Activated effector memory CD4-positive, alpha-beta T cell treated with anti-CD3 and anti-CD28 coated beads, Interleukin-2, amount 50 U/mL, for 16 hours (primary cell): ENCODE measurements around the gene PALM.
"Not testable (repeated sequence)": the region's sequence is repeated elsewhere in the genome, so short reads cannot be mapped to it uniquely, and the experiment has no call there.

Experiments used
- DNase-seq: peaks from one replicate; pipeline ENCODE4 v3.0.0-alpha.2; 2020

The PALM gene

DNA sequence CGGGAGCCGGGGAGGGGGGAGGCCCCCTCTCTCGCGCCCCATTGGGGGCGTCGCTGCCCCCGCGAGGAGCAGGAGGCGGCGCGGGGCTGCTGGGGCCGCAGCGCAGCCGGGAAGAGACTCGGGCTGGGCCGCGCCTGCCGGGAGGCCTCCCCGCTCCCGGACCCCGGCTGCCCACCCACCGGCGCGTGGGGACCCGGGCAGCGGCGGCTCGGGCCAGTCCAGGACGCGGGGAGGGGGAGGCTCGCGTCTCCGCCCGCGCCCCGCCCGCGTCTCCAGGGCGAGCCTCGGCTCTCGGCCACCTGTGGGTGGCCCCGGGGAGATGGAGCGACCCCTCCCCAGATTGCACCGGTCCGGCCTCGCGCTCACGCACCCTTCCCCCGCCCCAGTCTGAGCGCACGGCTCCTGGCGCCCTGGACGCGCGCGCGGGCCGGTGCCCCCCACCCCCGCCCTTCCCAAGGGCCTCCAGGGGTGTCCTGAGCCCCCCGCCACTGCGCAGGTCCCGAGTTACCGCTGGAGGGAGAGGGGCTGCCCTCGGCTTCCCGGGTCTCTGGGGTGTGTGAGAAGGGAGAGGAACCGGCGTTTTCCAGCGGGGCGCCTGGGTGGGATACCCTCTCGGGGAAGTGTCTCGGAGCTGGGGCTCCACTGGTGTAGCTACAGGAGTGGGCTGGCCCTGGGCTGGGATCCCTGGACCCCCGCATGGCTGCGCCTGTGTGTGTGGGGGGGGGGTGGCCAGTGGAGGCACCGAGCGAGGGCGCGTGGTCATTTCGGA is 645 bp downstream of the PALM start:
- no peak for DNase-seq

DNA sequence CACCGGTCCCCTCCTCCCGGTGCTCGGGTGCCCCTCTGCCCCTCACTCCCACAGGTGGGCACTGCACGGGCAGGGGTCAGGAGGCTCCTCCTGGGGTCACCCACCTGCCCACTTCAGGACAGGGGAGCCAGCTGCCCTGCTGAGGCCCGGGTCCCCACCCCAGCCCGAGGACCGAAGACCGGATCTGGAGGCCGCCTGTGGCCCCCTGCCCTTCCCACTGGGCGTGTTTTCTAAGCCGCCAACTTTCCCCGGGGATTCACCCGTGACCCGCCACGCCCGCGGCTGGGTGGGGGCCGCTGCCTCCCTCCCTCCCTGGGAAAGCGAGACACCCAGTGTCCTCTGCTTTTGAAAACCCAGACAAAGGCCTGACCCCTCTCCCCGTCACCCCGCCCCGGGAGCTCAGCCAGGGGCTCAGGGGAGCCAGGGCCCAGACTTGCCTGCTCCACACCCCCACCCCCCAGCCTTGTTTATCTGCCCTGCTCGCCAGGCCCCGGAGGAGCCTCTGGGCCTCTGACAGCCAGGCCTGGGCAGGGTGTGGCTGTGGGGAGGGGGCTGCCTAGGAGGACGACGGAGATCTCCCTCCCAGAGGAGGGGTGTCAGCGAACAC is 1.3 kb downstream of the PALM start:
- no peak for DNase-seq

DNA sequence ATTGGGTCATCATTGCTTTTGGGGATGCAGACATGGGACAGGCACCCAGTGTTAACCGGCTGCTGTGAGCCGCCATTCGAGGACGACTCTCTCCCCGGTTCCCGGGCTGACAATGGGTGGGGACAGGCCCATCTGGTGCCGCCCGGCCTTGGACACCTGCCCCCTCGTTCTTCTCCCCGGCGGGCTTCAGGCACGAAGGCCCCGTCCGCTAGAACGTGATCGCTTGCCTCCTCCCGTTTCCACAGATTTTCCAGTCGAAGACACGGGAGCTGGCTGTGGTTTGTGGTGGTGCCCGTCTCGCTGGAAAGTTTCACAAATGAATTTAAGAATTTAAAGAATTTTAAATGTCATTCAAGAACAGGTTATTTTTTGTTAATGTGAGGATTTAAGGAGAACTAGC is 2.0 kb downstream of the PALM start:
- DNase-seq, result no peak

DNA sequence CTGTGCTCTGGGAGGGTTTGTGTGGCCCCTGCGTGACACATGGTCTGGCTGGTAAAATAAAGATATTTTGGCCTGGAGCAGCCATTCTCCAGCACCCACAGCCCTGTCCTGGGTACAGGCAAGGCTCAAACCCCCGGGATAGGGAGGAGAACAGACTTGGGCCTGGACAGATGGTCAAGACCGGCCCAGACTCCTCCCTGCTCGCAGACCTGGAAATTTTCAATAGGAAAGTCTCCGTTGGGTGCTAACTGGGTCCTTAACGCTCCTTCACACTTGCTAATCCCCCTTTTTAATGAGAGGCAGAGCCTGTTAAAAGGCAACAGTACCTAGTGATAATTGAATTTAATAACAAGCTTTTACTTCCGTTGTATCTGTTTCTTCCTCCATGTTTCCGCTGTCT is 2.5 kb downstream of the PALM start:
- no peak for DNase-seq

DNA sequence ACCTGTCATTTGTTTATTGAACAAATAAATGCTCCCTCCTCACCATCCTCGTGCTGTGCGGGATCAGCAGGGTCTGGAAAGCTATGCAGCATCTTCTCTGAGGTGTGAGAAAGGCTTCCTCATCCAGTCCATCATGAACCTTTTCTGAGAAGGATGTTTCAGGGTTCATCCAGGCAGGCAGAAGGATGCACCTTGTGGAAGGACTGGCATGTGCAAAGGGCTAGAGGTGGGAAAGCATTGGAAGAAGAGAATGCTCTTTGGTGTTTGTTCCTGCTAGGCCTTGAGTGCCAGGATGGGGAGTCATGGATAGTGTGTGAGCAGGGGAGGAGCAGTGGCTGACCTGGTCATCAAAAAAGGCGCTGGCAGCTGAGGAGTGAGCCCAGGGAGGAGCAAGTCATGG is 6.6 kb downstream of the PALM start:
- no peak for DNase-seq

DNA sequence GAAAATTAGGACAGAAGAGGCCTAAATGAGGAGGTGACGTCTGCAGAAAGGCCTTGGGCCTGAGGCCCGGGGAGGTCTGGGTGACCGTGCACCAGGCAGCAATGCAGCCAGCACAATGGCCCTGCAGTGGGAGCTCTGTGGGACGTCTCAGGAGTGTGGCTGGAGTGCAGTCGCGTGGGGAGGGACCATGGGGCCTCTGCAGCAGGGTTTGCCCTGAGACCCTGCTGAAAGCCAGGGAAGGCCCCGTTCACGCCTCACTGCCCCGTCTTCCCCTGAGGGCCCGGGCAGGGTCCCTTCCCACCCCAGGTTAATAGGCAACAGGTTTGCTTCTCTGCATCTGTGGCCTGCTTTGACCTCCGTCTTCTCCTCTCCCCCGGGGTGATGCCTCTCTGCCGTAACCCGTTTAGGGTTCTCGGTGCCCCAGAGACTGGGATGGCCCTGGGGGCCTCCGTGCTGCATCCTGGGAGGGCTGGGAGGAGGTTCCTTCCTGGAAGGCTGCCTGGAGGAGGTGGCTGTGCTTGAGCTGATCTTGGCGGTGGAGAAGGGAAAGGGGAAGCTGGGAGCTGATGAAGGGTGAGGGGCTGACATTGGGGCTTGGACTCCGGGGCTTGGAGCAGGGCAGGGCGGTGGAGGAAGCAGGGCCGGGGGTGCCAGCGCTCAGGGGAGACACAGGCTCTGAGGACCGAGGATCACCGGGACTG is 9.7 kb downstream of the PALM start:
- no peak for DNase-seq

DNA sequence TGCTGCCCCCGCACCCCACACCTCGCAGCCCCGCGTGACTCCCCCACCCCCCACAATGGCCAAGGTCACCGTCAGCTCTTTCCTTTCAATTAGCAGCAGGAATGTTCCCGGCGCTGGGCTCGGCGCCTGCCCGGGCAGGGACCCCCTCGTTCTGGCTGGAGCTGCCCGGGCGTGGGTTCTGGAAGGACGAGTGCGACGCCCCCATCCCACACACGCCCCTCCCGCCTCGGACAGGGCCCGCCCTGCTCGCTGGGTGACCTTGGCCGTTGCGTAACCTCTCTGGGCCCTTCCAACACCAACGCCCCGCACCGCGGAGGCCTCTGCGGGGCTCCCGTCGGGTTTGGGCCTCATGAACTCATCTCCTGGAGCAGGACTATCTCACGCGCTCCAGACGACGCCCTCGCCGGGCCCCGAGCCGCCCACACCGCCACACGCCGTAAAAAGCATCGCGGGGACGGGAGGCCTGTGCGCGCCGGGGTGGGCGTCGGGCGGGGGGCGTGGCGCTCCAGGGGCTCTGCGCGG is 10.3 kb downstream of the PALM start:
- DNase-seq, result no peak

DNA sequence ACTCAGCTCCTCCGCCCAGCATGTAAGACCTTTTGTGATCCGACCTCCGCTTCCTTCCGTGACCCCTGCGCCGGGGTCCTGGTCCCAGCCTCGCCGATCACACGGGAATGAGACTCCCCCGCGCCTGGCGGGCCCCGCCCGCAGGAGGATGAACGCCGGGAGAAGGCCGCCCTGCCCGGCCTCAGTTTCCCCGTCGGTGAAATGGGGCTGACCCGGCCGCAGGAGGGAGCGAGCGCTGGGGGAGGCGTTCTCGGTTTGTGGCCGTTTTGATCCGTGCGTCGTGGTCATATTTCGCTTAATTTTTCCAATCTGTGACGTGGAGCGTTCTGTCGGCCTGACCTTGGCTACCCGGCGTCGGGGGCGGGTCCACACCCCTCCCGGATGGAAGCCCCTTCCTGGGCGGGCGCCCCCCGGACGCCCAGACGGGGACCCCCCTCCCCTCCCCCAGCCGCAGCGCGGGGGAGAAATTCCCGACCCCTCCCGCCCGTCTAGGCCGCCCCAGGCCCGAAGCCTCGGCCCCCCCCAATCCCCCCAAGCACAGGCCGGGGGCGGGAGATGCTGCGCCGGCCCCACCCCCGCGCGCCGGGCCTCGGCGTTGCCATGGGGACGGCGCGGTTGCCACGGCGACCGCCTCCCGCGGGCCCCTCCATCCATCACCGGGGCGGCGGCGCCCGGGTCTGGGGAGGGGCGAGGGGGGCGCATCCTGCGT is 11.1 kb downstream of the PALM start:
- no peak for DNase-seq

DNA sequence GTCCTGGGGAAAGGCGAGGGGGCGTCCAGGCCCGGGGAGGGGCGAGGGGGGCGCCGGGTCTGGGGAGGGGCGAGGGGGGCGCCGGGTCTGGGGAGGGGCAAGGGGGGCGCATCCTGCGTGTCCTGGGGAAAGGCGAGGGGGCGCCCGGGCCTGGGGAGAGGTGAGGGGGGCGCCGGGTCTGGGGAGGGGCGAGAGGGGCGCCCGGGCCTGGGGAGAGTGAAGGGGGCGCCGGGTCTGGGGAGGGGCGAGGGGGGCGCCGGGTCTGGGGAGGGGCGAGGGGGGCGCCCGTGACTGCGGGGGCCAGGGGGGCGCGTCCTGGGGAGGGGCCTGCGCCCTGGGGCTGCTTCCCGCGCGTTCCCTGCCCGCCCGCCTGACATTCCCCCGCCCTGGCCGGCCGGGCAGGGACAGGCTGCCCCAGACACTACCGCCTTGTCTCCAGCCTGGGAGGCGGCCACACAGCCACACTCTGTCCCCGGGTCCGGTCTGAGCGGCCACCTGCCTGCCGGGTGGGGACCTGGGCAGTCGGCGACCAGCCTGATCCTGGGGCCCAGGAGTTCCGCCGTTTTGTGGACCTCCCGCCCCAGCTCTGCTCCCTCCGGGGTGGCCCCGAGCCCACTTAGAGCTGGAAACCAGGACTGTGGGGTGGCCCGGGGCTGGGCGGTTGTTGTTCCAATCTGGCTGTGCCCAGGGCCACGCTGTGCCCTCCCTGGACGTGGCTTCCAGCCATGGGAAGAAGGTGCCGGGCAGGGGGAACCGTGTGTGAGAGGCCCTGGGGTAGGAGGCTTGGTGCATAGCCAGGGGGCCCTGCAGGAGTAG is 11.8 kb downstream of the PALM start:
- no peak for DNase-seq

DNA sequence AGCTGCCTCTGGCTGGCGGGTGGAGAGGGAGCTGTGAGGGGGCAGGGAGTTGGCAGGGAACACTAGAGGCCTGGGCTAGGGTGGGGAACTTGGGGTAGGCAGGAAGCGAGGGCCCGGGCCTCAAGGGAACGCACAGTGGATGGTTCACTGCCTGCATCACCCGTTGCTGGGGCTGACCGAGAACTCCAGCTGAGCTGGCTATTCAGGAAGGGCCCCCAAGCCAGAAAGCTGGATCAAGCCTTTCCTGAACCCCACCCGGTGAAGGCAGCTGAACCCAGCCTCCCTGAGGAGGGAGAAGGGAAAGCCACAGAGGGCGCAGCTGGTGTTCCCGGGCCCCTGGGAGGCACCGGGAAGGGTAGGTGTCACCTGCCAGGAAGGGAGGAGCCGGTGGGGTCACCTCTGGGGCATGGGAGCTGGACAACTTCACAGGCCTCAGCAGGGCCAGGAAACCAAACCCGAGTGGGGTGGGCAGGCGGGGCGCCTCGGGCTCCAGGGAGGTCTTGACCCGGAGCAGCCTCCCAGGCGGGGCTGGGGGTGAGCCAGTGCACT is 13.9 kb downstream of the PALM start:
- DNase-seq, result no peak

DNA sequence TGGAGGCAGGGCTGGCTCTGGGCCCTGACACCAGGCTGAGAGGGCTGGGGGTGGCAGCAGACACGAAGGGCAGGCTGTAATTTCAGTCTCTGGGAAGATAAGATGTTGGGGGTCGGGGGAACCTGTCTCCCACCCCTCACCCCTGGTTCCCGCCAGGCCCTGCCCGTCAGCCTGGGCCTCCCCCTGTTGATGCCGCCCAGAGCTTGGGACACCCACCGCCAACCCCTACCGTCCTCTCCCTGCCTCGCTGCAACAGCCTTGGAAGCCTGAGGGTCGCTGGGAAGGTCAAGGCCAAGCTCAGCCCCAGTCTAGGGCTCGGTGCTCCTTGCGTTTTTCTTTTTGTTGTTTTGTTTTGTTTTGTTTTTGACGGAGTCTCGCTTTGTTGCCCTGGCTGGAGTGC is 14.5 kb downstream of the PALM start:
- no peak for DNase-seq

DNA sequence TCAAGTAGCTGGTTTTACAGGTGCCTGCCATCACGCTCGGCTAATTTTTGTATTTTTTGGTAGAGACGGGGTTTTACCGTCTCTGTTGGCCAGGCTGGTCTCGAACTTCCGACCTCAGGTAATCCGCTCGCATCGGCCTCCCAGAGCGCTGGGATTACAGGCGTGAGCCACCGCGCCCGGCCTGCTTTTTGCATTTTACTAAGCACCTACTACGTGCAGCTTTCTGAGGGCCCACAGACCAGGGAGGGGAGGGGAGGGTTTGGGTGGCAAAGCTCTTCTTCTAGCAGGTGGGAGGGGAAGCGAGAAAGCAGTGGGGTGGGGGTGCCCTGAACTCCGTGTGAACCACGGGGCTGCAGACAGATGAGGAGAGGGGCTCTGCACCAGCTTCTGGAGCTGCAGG is 15.0 kb downstream of the PALM start:
- no peak for DNase-seq

DNA sequence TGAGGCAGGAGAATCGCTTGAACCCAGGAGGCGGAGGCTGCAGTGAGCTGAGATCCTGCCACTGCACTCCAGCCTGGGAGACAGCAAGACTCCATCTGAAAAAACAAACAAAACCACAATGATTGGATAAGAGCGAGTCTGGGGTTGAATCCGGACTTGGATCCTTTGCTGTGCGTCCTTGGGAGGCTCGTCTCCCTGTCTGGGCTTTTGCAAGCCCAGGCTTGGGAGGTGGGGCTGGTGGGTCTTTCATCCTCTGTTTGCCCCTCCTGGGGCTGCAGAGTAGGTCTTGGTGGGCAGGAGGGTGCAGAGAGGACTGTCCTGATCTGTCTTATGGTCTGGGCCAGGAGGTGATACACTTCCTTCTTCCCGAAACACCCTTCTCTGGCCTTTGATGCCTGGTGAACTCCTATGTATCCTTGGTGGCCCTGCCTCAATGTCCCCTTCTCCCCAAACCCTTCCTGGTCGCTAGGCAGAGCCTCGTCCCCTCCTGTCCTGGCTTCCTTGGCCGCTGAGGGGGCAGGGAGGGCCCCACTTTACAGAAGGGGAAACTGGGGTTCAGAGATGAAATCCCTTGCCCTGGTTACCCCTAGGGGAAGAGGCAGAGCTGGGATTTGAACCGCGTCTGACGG is 16.8 kb downstream of the PALM start:
- no peak for DNase-seq

DNA sequence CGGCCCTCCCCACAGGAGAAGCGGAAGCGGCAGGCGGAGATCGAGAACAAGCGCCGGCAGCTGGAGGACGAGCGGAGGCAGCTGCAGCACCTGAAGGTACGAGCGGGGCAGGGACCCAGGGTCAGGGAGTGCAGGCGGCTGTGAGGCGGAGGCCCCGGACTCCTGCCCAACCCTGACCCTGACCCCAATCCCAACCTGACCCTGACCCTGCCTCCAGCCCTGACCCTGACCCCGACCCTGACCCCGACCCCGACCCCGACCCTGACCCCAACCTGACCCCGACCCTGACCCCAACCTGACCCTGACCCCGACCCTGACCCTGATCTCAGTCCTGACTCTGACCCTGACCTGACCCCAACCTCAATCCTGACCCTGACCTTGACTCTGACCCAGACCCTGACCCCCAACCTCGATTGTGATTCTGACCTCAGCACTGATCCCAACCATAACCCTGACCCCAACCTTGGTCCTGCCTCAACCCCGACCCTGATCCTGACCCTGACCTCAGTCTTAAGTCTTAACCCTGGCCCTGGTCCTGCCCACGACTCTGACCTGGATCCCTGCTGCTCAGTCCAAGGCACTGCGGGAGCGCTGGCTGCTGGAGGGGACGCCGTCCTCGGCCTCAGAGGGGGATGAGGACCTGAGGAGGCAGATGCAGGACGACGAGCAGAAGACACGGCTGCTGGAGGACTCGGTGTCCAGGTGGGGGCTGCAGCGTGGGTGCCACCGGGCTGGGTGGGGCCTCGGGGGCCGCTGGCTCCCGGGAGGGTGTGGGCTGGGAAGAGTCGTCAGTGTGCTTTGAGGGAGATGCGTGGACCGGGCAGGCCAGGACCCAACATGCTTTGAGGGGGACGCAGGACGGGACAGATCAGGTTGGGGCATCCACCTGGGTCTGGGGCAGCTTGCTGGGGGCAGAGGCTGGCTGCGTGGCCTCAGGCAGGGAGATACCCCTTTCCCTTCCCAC is 18.5 kb downstream of the PALM start:
- no peak for DNase-seq

DNA sequence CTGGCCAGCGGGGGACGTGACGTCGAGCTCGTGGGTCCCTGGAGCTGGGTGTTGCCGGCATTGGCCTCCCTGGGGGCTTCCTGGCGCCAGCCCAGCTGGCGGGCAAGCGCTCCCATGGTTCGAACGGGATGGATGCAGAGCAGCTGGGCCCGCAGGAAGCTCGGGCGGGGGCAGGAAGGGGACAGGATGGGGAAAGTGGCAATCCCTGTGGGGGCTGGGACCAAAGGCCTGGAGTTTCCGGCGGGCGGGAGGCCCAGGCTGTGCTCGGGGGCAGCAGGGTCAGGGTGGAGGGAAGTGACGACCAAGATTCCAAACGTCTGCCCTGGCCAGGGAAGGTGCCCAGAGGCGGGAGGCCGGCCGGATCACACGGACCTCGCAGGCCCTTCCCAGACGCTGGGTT is 19.3 kb downstream of the PALM start:
- no peak for DNase-seq

DNA sequence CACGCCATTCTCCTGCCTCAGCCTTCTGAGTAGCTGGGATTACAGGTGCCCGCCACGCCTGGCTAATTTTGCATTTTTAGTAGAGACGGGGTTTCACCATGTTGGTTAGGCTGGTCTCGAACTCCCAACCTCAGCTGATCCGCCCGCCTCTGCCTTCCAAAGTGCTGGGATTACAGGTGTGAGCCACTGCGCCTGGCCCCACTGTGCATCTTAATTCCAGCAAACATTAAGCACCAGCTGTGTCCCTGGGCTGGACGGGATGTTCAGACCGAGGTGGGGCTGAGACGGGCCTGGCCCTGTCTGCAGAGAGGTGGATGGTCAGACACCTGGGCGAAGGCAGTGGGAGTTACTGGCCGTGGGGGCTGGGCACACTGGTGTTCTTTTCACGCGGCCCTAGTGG is 20.8 kb downstream of the PALM start:
- DNase-seq, result not testable (repeated sequence)

DNA sequence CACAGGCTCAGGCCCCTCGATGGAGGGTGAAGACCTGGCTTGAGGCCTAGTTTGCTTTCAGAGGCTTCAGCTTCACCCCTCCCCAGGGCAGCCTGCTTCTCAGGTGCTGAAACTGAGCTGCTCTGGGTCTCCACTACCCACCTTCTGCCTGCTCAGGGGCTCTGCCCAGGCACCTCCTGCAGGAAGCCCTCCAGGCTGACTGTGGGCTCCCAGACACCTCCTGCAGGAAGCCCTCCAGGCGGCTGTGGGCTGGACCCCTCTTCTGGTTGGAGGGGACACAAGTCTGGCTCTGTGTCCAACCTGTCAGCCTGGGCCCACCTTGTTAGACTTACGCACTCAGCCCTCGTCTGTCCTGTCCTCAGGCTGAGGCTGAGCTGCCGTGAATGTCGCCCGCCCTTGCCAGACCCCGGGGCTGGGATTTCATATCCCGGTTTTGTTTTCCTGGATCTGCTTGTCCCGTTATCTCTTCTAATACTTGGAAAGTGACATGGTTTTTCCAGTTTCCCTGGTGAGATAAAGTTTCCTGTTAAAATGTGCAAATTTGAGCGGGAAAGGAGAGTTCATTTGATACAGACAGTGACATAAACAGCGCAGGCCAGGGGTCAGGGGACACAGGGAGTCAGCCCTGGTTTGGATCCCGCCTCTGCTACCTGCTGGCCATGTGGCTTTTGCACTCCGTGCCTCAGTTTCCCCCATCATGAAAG is 21.4 kb downstream of the PALM start:
- no peak for DNase-seq

DNA sequence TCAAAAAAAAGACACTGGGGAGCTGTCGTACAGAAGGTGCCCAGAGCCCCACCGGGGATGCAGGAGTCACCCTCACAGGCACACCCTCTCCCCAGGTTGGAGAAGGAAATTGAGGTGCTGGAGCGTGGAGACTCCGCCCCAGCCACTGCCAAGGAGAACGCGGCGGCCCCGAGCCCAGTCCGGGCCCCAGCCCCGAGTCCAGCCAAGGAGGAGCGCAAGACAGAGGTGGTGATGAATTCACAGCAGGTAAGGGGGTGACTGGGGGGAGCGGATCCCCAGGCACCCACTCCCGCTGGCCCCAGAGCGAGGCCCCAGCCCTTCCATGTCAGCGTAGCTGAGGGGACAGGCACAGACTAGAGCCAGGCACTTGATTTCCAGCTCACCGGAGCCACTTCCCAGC is 22.3 kb downstream of the PALM start:
- DNase-seq, result no peak

DNA sequence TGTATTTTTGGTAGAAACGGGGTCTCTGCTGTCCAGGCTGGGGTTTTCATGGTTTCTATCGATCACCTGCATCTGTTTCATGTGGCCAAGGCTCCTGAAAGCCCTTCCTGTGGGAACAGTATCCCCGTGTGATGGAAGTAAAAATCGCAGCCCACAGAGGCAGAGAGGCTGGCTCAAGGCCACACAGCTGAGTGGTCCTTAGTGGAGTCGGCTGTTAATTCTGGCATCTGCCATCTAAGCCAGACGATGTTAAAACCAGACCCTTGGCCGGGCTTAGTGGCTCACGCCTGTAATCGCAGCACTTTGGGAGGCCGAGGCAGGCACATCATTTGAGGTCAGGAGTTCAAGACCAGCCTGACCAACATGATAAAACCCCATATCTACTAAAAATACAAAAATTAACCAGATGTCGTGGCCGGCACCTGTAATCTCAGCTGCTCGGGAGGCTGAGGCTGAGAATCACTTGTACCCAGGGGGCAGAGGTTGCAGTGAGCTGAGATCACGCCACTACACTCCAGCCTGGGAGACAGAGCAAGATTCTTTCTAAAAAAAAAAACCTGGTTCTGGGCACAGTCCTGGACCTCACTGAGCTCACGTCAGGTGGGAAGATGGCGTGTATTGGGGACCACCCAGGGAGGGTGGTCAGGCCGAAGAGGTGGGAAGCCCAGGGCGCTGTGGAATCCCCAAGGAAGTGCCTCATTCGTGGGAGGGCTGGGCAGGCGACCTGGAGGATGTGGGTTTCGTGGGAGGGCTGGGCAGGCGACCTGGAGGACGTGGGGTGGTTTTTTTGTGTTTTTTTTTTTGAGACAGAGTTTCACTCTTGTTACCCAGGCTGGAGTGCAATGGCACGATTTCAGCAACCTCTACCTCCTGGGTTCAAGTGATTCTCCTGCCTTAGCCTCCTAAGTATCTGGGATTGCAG is 23.7 kb downstream of the PALM start:
- no peak for DNase-seq
